GM19324 (cell line): ENCODE results near the gene SPAG4.

ENCODE experiments used
- ATAC-seq: cut with Tn5 transposase; IDR thresholded peaks from one replicate; pipeline ENCODE4 v1.9.1; 2021; ENCODE audit warnings: mild to moderate bottlenecking, moderate library complexity; ENCODE audit not compliant: unreplicated experiment, low FRiP score

The SPAG4 gene

DNA sequence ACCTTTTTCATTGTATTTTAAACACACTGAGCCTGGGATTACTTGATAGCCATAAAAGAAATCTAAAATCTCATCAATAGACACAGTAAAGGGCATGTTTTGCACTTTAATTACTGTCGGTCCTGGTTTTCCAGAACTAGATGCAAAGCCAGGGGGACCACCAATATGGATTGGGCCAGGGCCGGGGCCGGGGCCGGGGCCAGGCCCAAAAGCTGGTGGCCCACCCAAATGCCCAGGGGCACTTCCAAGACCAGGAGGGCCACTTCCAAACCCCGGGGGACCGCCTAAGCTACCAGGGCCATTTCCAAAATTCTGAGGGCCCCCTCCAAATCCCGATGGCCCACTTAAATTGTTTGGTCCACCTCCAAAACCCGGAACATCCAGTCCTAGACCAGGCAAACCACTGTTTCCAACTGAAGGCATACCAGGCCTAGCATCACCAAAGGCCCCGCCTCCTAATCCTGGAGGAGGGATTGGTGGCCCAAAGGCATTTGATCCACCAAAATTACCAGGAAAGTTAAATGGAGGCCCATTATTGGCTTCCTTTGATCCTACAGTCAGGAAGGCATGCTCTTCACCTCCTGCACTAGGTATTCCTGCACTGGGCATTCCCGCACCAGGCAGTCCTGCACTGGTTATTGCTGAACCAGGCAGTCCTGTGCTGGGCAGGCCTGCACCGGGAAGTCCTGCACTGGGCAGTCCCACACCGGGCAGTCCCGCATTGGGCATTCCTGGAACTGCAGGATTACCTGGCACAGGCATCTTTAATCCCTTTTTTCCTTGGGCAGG, 37.2 kb downstream of the SPAG4 start:
- ATAC-seq = no peak

DNA sequence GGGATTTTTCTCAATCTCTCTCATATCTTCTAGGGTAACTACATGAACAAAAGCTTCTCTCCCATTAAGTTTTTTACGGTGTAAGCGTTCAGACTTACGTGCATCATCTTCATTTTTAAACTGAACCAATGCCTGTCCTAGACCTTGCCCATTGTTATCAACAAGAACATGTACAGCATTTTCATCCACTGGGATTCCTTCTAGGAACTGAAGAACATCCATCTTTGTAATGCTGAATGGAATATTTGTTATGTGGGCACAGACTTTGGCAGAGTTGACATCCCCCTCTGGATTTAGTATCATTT, 37.8 kb downstream of the SPAG4 start:
- no peak for ATAC-seq

DNA sequence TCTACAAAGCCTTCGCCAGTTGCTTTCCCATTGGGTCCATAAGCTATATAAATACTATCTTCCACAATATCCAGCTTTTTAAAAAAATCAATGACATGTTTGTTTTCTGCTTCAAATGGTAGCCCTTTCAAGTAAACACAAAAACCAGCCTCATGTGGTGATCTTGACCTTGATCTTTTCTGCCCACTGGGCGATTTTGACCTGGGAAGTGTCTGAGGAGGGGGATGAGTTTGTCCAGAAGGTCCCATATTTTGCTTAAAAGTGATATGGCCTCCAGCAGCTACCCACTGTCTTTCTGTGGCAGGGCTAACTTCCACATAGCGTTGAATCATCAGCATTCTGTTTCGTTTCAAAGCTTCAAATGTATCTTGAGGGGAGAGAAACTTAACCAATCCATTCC, 38.3 kb downstream of the SPAG4 start:
- no peak for ATAC-seq

DNA sequence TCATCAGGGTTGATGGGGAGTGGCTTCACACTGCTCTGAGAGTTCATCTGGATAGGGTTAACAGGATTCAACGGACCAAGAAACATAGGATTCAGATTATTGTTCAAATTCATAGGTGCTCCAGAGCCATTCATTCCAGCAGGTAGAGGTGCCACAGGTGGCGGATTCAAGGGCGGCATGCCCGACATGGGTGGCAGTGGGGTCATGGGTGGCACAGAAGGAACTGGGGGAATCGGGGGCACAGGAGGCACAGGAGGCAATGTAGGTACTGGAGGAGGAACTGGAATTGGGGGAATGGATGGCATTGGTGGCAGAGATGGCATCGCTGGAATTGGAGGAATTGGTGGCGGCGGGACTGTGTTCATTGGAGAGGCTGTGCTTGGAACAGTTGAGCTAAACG, 38.8 kb downstream of the SPAG4 start:
- no peak for ATAC-seq

DNA sequence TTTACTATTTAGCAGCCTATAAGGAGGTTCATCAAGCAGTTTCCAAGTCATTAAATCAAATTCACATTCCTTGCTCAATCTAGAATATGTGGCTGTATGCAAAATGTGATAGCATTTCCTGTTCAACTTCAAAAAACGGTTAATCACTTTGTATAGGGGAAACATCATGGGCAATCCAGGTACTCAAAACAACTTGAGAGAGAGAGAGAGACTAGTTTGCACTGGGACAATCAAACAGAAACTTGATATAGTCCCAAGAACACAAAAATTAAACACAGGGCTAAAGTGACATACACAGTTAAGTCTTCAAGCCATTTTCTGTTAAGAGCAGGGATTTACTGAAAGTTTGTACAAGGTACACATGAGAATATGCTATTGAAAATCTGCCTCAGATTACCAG, 41.6 kb downstream of the SPAG4 start:
- ATAC-seq = no peak

DNA sequence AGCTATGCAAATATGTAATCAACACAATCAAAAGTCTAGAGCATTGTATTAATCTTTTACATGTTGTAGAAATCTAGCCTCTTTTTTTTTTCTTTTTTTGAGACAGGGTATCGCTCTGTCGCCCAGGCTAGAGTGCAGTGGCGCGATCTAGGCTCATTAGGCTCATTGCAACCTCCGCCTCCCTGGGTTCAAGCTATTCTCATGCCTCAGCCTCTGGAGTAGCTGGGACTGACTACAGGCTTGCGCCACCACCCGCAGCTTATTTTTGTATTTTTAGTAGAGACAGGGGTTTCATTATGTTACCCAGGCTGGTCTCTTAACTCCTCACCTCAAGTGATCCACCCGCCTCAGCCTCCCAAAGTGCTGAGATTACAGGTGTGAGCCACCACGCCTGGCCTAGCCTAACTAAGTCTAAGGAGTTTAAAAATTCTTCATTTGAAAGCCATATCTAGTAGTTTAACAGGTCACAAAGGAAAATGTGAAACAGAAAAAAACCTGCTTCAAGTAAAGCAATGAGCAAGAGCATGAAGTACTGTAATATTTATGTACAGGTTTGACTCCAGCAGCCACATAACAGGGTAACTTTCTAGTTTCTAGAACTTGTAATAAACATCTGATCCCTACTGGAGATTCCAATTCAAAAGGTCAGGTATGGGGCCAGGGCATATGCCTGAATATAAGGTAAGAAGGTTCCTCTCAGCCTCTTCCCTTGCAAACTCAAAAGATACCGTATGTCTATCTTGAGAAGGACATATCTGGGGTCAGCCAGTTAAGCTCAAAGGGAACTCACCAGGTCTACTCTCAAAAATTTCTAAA, 44.7 kb downstream of the SPAG4 start:
- ATAC-seq = no peak

DNA sequence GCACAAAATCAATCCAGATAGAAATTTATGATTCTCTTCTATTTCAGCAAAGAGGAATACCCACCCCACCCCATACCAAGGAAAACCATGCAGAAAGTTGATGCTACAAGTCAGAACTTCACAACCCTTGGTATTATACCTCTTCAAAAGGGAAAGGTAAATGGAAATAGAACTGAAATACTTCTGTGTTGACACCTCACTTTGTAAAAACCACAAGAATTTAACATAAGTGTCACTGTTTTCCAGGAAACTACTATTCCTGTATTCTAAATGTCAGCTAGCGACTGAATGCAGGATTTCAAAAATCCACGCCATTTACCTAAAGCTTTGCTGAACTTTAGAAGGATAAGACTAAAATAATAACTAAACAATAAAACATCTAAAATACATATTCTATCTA, 45.4 kb downstream of the SPAG4 start:
- ATAC-seq = no peak

DNA sequence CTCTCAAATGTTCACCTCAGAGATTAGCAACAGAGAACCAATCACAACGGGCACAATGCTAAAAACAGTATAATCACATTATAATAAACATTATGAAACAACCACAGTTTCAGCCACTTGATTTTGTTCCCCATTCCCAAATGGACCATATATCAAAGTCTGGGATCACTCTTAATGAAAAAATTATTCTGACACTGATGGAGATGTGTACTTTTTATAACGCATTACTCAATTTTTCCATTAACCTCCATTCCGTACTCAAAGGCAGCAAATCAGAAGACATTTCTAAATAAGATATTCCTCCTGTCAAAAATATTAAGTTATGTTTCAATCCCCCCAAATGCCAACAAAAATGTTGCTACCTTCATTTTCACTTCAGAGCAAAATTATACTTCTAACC, 46.3 kb downstream of the SPAG4 start:
- ATAC-seq = no peak

DNA sequence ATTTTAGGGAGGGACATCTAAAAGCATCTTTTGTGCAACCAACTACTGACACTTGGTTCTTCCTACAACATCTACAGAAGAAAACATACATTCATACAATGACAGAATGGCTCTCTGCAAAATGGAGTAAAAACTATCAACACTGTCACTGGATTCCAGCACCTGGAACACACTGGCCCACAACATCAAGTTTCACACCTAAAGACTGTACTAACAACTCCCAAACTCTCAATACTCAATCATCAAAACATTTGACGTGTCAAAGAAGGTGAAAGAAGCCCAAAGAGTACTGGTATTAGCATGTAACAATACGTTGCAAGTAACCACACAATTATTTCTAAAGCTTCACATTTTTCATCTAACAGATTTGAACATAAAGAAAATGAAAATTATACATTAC, 46.9 kb downstream of the SPAG4 start:
- ATAC-seq = no peak

DNA sequence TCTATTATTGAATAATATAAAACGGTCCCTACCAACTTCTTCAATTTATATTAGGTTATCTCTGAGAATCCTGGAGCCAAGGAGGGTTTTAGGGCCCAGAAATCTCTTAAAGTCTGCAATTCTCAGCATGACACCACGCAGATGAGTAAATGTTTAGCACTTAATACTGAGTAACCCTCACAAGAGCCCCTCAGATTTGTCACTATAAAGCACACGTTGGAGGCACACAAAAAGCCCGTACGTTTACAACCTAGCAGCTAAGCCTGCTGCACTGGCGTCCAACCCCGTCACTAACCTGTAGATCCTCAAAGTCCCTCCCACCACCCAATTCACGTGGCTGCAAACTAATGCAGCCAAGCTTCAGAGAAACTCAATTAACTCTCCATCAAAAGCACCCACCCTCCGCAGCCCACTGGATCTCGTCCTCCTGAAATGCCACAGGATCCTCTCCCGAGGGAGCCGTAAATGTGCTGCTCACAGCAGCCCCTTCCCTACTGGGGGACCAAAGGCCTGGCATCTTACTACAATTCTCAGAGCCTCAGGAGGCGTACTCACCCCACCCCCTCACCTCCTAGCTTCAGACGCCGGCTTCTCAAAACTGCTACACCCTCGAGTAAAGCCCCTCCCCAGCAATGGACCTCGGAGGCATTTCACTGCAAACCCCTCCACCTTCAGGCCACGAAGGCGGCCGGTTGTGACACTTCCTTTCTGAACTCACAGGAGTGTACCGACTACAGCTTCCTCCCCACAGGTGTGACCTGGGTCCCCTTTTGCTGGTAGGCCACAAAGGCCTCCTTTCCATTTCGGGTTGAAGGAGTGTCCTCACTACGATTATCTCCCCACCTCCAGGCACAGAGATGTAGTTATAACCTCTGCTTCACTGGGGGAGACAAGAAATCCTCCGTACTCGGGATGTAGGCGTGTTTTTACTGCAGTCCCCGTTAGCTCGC, 48.2 kb downstream of the SPAG4 start:
- peak; percentile 35 for ATAC-seq

DNA sequence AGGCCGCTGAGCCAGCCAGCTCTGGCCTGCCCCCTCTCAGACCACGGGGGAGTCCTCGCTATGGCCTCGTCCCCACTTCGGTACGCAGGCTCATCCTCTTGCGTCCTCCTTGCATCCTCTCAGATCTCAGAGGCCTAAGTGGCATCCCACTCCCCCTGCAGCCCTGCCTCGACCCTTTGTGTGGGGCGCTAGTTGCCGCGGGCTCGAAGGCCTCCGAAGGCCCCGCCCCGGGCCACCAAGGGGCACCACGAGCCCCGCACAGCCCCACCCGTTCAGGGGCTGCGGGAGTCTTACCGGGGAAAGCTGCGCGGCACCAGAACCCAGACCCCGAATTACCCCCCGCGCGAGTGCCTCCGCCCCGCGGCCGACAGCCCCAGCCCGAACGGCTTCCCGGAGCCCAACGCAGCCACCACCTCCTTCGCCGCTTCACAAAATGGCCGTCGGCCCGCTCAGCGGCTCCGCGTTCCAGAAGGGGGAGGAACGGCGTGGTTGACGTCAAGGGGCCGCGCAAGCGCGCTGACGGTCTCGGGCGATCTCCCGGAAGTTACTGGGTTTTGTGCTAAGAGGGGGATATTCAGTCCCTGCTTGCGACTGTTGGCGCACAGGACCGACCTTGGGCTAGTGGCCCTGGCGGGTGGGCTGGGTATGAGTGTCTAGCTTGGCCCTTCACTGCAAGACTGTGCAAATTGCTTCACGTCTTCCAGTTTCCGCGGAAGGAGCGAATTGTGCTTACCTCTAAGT, 49.0 kb downstream of the SPAG4 start, which contains the start of the genes CPNE1 and RBM12:
TSS of gene CPNE1 (minus strand) at position 435 of the 741 bp plus-strand sequence. CDS start 31,977 bp downstream, outside the sequence.
TSS of gene RBM12 (minus strand) at position 435 of the 741 bp plus-strand sequence. CDS start 9,578 bp downstream, outside the sequence.
- ATAC-seq = peak; percentile 69

DNA sequence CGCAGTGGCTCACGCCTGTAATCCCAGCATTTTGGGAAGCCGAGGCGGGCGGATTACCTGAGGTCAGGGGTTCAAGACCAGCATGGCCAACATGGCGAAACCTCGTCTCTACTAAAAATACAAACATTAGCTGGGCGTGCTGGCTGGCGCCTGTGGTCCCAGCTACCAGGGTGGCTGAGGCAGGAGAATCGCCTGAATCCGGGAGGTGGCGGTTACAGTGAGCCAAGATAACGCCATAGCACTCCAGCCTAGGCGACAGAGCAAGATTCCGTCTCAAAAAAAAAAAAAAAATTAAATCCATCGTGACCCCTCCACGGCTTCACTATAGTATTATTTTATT, 50.3 kb downstream of the SPAG4 start:
- no peak for ATAC-seq

DNA sequence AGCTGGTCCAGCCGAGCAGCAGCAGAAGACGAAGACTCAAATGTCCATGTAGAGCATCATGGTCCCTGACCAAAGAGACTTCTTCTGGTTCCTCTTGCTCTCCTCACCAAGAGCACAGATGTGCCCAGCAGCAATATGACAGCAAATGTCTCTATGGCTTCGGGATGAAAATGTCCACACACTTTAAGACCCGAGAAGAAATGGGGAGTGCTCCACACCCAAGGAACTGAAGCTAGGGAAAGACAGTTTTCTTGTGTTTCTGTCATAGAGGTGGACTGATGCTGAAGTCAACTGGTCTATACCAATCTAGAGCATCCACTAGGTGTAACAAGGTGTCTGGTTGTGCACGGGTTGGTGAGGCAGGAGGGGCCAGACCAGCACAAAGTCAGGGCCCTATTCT, 53.6 kb downstream of the SPAG4 start:
- ATAC-seq = no peak

DNA sequence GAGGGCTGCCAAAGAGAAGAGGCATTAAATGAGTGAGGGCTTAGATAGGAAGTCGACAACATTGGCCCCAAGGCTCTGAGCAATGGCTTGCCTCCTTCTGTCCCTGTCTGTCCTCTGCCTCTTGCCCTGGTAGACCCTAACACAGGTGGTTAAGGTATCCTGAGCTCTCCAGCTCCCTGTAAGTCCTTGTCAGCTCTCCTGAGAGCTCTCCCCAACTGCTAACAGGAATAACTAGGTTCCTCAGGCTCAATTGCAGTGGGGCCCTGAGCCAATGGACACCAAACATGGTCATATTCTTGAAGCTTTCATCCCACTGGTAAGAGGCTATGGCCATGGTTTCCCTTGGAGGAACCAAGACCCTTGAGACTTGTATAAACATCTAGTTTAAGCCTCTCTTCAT, 54.1 kb downstream of the SPAG4 start:
- ATAC-seq = no peak
